Uterus (tissue), 4 donors: ENCODE measurements around the gene ERC2. TPM values are rescaled to one million over a fixed set of nuclear protein-coding genes. Genes with fewer than 3 reads are reported as not detected.

Source experiments
- DNase-seq, 2 donors: peaks; one replicate each; pipeline ENCODE4 v3.0.0-alpha.2; 2019 to 2020
- H3K27ac ChIP-seq, 2 donors: fragments of 200-600 bp; sonication (generic); 1 replicate in 1 of 2; 2 replicates in 1 of 2; pipeline ENCODE4 v1.5.1; 2016 to 2018
- H3K27me3 ChIP-seq, 2 donors: fragments of 200-600 bp; sonication (generic); one replicate each; pipeline ENCODE4 v1.5.1; 2018 to 2019; ENCODE audit warnings: control low read depth in 1 of 2
- H3K36me3 ChIP-seq, 2 donors: fragments of 200-600 bp; sonication (generic); one replicate each; pipeline ENCODE4 v1.5.1; 2019; ENCODE audit warnings: control low read depth in 1 of 2
- H3K4me1 ChIP-seq, 2 donors: fragments of 200-600 bp; sonication (generic); one replicate each; pipeline ENCODE4 v1.5.1; 2018 to 2019; ENCODE audit warnings: control low read depth in 1 of 2
- H3K4me3 ChIP-seq, 2 donors: fragments of 200-600 bp; sonication (generic); 1 replicate in 1 of 2; 2 replicates in 1 of 2; pipeline ENCODE4 v1.5.1; 2018 to 2019; ENCODE audit warnings: mild to moderate bottlenecking in 1 of 2
- H3K9me3 ChIP-seq, 2 donors: fragments of 200-600 bp; sonication (generic); one replicate each; pipeline ENCODE4 v1.5.1; 2019; ENCODE audit warnings: control low read depth in 1 of 2
- POLR2A ChIP-seq, 2 donors: fragments of 450-650 bp; IDR thresholded peaks; one replicate each; pipeline ENCODE4 v1.6.1; 2016; ENCODE audit warnings: antibody characterized with exemption in 2 of 2, mild to moderate bottlenecking in 1 of 2, moderate library complexity in 1 of 2
- intact Hi-C: fragments of 100-400 bp; cut with DNase I; formaldehyde crosslinking; loops from one replicate; pipeline ENCODE4 v1.15.1; 2023; ENCODE audit warnings: low total_unique reads
- total RNA-seq, 4 donors: library from RNA; depleted of rRNA in 3 of 4; stranded (reverse); fragments of >200 nt in 3 of 4; gene quantifications; one replicate each; pipeline versions ENCODE4 v1.1.0 to v1.2.4, GENCODE V29; 2014 to 2023
- TF ChIP-seq, protein P1 (sequence below), 4 experiments: fragments of 200-600 bp in 2 of 4; fragments of 450-650 bp in 2 of 4; sonication (generic) in 2 of 4; IDR thresholded peaks; one replicate each; pipeline ENCODE4 v1.5.1; 2016 to 2019; ENCODE audit warnings: antibody characterized with exemption in 4 of 4, mild to moderate bottlenecking in 2 of 4, moderate library complexity in 1 of 4
- donor health status: DM: yes; HTN: yes; CAD: no.

Gene ERC2
- total RNA-seq, 4 donors from 2014 or later = 1.7 to 5.5 TPM; not detected in 2

- TF ChIP-seq, protein P1, sequence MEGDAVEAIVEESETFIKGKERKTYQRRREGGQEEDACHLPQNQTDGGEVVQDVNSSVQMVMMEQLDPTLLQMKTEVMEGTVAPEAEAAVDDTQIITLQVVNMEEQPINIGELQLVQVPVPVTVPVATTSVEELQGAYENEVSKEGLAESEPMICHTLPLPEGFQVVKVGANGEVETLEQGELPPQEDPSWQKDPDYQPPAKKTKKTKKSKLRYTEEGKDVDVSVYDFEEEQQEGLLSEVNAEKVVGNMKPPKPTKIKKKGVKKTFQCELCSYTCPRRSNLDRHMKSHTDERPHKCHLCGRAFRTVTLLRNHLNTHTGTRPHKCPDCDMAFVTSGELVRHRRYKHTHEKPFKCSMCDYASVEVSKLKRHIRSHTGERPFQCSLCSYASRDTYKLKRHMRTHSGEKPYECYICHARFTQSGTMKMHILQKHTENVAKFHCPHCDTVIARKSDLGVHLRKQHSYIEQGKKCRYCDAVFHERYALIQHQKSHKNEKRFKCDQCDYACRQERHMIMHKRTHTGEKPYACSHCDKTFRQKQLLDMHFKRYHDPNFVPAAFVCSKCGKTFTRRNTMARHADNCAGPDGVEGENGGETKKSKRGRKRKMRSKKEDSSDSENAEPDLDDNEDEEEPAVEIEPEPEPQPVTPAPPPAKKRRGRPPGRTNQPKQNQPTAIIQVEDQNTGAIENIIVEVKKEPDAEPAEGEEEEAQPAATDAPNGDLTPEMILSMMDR (IDR thresholded peaks at IDR 0.05) = no peak
- no peak for TF ChIP-seq POLR2A (IDR thresholded peaks at IDR 0.05)
- Histone ChIP-seq H3K27ac (no peak overlapping the region), H3K4me3 (no peak overlapping the region), H3K36me3 (no peaks in the 10 kb centered on the region), H3K9me3 (no peaks in the 10 kb centered on the region), H3K27me3 (no peaks in the 10 kb centered on the region), H3K4me1 (no peaks in the 10 kb centered on the region)
- no peak for DNase-seq
- intact Hi-C loops = no loop called here
These were observed 278.1 kb downstream of the ERC2 start for GRCh38 chr3:56190130-56190529.

- no peak overlapping the region for H3K4me3 ChIP-seq
- TF ChIP-seq, protein P1 (IDR thresholded peaks at IDR 0.05) = no peak
- no peak for TF ChIP-seq POLR2A (IDR thresholded peaks at IDR 0.05)
- DNase-seq = no peak
- no peaks in the 10 kb centered on the region for H3K9me3 ChIP-seq
- no peaks in the 10 kb centered on the region for H3K27me3 ChIP-seq
- H3K27ac ChIP-seq = no peak overlapping the region
- H3K4me1 ChIP-seq = no peaks in the 10 kb centered on the region
- no peaks in the 10 kb centered on the region for H3K36me3 ChIP-seq
- intact Hi-C loops = no loop called here
These were observed 278.7 kb downstream of the ERC2 start for GRCh38 chr3:56189536-56189935.

- Histone ChIP-seq H3K9me3 (no peaks in the 10 kb centered on the region), H3K27me3 (no peaks in the 10 kb centered on the region), H3K4me3 (no peak overlapping the region), H3K36me3 (no peaks in the 10 kb centered on the region), H3K4me1 (no peaks in the 10 kb centered on the region), H3K27ac (no peak overlapping the region)
- intact Hi-C loops = no loop called here
- DNase-seq = no peak
- TF ChIP-seq, protein P1 (IDR thresholded peaks at IDR 0.05) = no peak
- no peak for TF ChIP-seq POLR2A (IDR thresholded peaks at IDR 0.05)
These were observed 280.1 kb downstream of the ERC2 start for GRCh38 chr3:56188201-56188600.

- no peak for TF ChIP-seq POLR2A (IDR thresholded peaks at IDR 0.05)
- TF ChIP-seq, protein P1 (IDR thresholded peaks at IDR 0.05) = no peak
- no peak for DNase-seq
These were observed 281.2 kb downstream of the ERC2 start for GRCh38 chr3:56187051-56187450.

DNA sequence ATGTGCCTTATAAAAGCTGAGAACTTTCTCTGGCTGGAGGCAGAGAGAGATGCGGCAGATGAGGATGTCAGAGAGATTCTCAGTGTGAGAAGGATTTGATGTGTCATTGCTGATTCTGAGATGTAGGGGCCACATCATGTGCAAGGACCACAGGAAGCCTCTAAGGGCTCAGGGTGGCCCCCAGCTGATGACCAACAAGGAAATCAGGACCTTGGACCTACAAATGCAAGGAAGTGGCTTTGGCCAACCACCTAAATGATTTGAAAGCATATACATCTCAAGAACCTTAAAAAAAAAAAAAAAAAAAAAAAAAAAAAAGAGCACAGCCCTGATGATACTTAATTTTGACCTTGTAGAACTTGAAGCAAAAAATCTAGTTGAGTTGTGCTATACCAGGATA lies 282.4 kb downstream of the ERC2 start:
- TF ChIP-seq POLR2A (IDR thresholded peaks at IDR 0.05) = no peak
- TF ChIP-seq, protein P1 (IDR thresholded peaks at IDR 0.05) = no peak
- Histone ChIP-seq H3K4me1 (no peaks in the 10 kb centered on the region), H3K27ac (no peak overlapping the region), H3K27me3 (no peaks in the 10 kb centered on the region), H3K36me3 (no peaks in the 10 kb centered on the region), H3K9me3 (no peaks in the 10 kb centered on the region), H3K4me3 (no peak overlapping the region)
- DNase-seq = no peak
- intact Hi-C loops = no loop called here

More at GRCh38 chr3:56187051-56187450, 281.2 kb downstream of the ERC2 start:
- no peaks in the 10 kb centered on the region for H3K27me3 ChIP-seq
- no peak overlapping the region for H3K4me3 ChIP-seq
- no peaks in the 10 kb centered on the region for H3K4me1 ChIP-seq
- no peaks in the 10 kb centered on the region for H3K36me3 ChIP-seq
- no peak overlapping the region for H3K27ac ChIP-seq
- intact Hi-C loops = no loop called here
- no peaks in the 10 kb centered on the region for H3K9me3 ChIP-seq
